ENCODE measurements around the gene DHRS9.

GRCh38 chr2:169129703-169130243, 60.4 kb downstream of the DHRS9 start:
- no peak for TF ChIP-seq CTCF (IDR thresholded peaks at IDR 0.05)
- TF ChIP-seq POLR2A (IDR thresholded peaks at IDR 0.05) = no peak
